Stimulated activated CD8-positive, alpha-beta memory T cell treated with anti-CD3 and anti-CD28 coated beads, Interleukin-12 subunit alpha, Interleukin-12 subunit beta, amount 100 ng/mL, for 4 hours (primary cell): ENCODE measurements around the gene C13orf46.
"Not testable (repeated sequence)": the region's sequence is repeated elsewhere in the genome, so short reads cannot be mapped to it uniquely, and the experiment has no call there.

ENCODE experiments used
- DNase-seq: peaks from one replicate; pipeline ENCODE4 v3.0.0-alpha.2; 2020; ENCODE audit warnings: low read depth

C13orf46 gene

GRCh38 chr13:113973218-113974164 lies at the start of gene C13orf46:
C13orf46 (minus strand) TSS chr13:113974076; CDS start chr13:113973997, 79 bp downstream.
- DNase-seq, result no peak

GRCh38 chr13:114022876-114023275 lies 49.0 kb upstream of the C13orf46 start:
- no peak for DNase-seq

- no peak for DNase-seq
Measured at GRCh38 chr13:114022309-114022669, 48.4 kb upstream of the C13orf46 start.

DNA sequence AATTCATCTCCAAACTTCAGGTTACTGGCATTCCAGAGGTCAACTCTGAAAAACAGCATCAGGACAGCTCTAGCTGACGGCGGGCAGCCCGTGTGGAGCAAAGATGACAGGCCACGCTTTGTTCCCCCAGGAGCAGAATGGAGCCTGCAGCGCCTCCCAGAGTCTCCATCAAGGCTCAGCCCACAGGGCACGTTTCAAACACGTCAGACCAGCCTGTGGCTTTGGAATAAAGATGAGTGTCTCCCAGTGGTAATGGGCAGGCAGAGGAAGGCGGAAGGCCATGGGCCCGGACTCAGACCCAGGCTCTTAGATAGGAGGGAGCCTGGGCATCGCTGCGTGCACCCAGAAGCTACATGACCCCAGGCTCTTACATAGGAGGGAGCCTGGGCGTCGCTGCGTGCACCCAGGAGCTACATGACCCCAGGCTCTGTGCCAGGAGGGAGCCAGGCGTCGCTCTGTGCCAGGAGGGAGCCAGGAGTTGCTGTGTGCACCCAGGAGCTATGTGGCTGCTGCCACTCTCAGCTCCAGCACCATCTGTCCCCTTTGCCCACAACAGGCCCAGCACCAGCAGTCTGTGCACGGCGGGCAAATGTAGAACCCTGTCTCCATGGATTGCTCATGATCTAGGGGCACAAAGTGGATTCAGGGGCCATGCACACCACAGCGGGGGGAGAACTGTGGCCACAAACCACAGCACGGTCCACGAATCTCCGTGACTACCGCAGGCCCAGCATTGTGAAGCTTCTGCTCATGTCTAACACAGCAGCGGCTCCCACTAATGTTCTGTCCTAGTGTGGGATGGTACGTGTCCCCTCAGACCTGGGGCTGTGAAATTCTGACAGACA lies 47.8 kb upstream of the C13orf46 start:
- DNase-seq, result no peak

DNA sequence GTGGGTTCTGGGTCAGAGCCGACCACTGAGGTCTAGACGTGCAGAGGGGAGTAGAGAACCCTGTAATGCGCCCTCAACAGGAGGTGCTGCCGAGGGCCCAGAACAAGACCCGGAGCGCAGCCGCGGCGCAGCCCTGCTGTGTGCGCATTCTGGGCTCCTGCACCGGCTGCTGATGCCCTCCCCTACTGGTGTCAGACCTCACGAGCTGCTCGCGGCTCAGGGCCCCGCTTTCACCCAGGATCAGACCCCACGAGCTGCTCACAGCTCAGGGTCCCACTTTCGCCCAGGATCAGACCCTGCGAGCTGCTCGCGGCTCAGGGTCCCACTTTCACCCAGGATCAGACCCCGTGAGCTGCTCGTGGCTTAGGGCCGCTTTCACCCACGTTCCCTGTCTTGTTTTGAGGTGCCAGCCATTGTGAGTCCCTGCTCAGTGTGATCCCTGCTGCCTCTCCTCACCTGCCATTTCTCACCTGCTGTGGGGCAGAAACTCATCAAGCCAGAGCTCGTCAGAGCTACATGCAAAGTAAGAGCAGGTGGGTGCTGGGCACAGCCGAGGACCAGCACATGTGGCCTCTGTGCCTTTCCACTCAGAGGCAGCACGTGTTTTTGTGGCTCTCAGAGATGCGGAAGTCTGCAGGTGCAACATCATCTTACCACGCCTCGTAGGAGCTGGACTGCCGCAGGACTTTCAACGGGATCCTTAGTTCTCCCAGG lies 47.0 kb upstream of the C13orf46 start:
- no peak for DNase-seq

GRCh38 chr13:114020134-114020533 lies 46.3 kb upstream of the C13orf46 start:
- not testable (repeated sequence) for DNase-seq

DNA sequence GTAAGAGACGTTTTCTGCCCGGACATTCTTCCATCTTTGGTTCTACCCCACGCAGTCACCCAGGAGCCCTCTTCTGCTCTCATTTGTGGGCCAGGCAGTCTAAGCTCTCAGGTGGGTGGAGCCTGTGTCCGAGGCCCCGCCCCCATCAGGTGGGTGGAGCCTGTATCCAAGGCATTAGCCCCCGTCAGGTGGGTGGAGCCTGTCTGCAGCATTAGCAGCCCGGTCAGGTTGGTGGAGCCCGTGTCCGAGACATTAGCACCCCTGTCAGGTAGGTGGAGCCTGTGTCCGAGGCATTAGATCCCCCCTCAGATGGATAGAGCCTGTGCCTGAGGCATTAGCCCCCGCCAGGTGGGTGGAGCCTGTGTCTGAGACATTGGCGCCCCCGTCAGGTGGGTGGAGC lies 45.5 kb upstream of the C13orf46 start:
- DNase-seq, result no peak

DNA sequence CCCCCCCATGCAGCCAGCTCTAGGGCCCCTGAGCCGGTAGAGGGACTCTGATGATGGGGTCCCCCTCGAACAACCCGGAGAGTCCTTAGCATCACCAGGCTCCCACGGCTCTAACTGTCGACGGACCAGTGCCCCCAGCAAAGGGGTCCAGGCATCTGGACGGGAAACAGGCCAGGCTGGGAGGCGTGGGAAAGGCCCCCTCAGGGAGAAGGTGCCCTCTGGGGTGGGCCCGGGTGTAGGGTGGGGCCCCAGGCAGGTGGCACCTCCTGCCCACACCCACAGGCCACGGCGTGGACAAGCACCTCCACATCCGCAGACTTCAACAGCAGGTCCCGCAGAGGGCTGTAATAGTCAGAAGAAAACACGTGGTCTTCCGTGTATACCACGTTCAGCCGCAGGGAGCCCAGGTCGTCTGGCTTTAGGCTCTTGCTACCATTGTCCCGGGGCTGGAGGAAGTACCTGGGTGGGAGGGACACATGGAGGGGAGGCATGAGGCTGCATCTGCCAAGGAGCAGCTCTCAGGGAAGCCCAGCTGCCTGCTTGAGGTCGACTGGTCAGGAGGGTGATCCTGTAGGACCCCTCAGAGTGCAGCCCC lies 44.7 kb upstream of the C13orf46 start:
- no peak for DNase-seq

- no peak for DNase-seq
Measured at GRCh38 chr13:114017966-114018365, 44.1 kb upstream of the C13orf46 start.

DNA sequence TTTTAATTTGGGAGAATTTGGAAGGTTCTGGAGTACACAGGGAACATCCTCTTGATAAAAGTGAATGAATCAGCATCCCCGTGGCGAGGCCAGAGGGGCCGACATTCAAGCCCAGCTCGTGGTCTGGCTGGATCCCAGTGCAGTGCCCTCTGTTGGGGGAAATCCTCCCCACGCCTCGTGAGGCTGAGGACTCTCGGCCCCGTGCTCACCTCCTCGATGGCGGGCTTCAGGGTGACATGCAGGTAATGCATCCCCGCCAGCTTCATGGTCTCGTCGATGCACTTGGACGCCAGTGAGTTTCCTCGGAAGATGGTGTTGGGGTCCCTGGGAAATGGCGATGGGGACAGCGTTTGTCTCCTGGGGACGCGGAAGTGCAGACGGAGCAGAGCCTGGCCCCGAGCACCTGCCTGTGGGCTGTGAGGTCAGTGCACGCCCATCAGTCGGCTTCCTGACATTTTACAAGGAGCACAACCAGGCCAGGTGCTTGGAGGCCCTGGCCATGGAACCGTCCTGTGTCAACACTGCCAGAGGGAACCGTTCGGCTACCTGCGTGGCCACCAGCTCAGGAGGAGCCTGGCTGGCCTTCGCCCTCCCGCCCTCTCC lies 43.3 kb upstream of the C13orf46 start:
- no peak for DNase-seq

GRCh38 chr13:114016321-114017027 lies 42.6 kb upstream of the C13orf46 start:
- DNase-seq, result no peak

GRCh38 chr13:114015969-114016295 lies 42.1 kb upstream of the C13orf46 start:
- DNase-seq, result no peak

- DNase-seq, result no peak
Measured at GRCh38 chr13:114015111-114015968, 41.5 kb upstream of the C13orf46 start.

GRCh38 chr13:114013952-114014629 lies 40.2 kb upstream of the C13orf46 start:
- DNase-seq, result no peak

DNA sequence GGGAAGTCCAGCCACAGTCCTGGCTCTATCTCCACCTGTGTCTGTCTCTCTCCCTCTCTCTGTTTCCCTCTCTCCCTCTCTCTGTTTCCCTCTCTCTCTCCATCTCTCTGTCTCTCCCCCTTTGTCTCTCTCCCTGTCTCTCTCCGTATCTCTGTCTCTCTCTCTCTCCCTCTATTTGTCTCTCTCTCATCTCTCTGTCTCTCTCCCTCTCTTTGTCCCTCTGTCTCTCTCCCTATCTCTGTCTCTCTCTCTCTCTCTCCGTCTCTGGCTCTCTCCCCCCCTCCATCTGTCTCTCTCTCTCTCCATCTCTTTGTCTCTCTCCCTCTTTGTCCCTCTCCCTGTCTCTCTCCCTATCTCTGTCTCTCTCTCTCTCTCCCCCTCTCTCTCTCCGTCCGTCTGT lies 39.5 kb upstream of the C13orf46 start:
- no peak for DNase-seq

DNA sequence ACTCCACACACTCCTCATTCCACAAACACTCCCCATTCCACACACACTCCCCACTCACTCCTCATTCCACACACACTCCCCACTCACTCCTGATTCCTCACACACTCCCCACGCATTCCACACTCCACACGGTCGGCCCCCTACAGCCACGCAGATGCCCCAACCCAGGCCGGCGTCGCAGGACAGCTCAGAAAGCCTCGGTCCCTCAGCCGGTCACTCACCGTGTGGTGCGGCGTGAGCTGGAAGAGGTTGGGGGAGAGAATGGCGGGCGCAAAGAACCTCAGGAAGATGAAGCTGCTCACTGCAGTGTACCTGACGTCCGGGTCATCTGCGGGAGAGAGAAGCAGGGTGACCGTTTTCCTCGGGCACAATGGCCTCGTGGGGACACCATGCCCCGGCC lies 39.0 kb upstream of the C13orf46 start:
- DNase-seq, result no peak

GRCh38 chr13:114012141-114012540 lies 38.3 kb upstream of the C13orf46 start:
- no peak for DNase-seq

DNA sequence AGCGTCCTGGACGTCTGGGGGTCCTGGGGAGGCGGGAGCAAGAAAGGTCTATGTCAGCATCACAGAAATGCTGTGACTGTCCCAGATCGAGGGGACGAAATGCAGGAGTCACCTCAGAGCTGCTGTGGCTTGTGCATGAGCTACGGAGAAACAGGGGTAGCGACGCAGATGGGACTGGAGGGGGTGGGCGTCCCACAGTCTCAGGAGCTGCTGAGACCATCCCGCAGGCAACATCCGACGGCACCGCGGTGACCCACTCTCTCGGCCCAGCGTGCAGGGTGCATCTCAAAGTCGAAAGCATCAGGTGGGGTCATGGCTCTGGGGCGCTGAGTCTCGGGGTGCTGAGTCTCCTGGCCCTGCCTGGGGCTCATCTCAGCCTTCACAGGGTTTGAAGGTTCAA lies 37.4 kb upstream of the C13orf46 start:
- no peak for DNase-seq

GRCh38 chr13:114010401-114011101 lies 36.7 kb upstream of the C13orf46 start:
- no peak for DNase-seq
